K562 (cell line): ENCODE measurements around the gene HMCN1.

Source experiments
- FOSL1 ChIP-seq: fragments of 200-800 bp; sonication (Bioruptor generic); conservative IDR thresholded peaks from 2 replicates; pipeline ENCODE4 v1.6.1; 2016; ENCODE audit warnings: missing genetic modification characterization, missing compliant biosample characterization
- GTF2E2 ChIP-seq: fragments of 200-800 bp; sonication (Bioruptor generic); IDR thresholded peaks from 2 replicates; pipeline ENCODE4 v1.6.1; 2016; ENCODE audit warnings: missing genetic modification characterization, missing compliant biosample characterization
- RAD21 ChIP-seq, 2 experiments: fragments of 250-450 bp in 1 of 2; fragments of 450-650 bp in 1 of 2; sonication (Bioruptor Pico) in 1 of 2; formaldehyde crosslinking in 1 of 2; IDR thresholded peaks in 1 of 2; conservative IDR thresholded peaks in 1 of 2; 2 replicates each; pipeline versions ENCODE4 v1.4.0 to v1.8.0; 2020 to 2022; ENCODE audit warnings: mild to moderate bottlenecking in 2 of 2, moderate library complexity in 1 of 2
- RFX5 ChIP-seq: IDR thresholded peaks from 2 replicates; pipeline ENCODE4 v1.6.1; 2011; ENCODE audit warnings: low read depth, mild to moderate bottlenecking, improper control_type of control experiment, low read length
- SRF ChIP-seq, 2 experiments: fragments of 250-450, 450-650 bp in 1 of 2; sonication (Bioruptor Pico) in 1 of 2; sonication (generic) in 1 of 2; formaldehyde crosslinking; IDR thresholded peaks; 2 replicates each; pipeline versions ENCODE4 v1.5.0 to v1.5.1; 2020 to 2022; ENCODE audit warnings: mild to moderate bottlenecking in 1 of 2, missing genetic modification reagents in 1 of 2
- ZNF785 ChIP-seq: fragments of 250-450 bp; sonication (Bioruptor Pico); IDR thresholded peaks from 2 replicates; pipeline ENCODE4 v1.4.0; 2020; ENCODE audit warnings: mild to moderate bottlenecking
- TF ChIP-seq, protein P1 (sequence below), 3 experiments: IDR thresholded peaks in 2 of 3; conservative IDR thresholded peaks in 1 of 3; 2 replicates each; pipeline ENCODE4 v1.5.1; 2011 to 2012; ENCODE audit warnings: low read length in 3 of 3, mild to moderate bottlenecking in 3 of 3, control low read depth in 2 of 3, improper control_type of control experiment in 1 of 3, inconsistent platforms in 1 of 3, low read depth in 1 of 3, mixed read lengths in 1 of 3, moderate library complexity in 1 of 3; ENCODE audit not compliant: insufficient read depth in 2 of 3
- TF ChIP-seq, protein P2 (sequence below): fragments of 450-650 bp; formaldehyde crosslinking; IDR thresholded peaks from 2 replicates; pipeline ENCODE4 v1.4.0; 2020; ENCODE audit warnings: mild to moderate bottlenecking, moderate library complexity
- TF ChIP-seq, protein P3 (sequence below): sonication (generic); formaldehyde crosslinking; IDR thresholded peaks from 2 replicates; pipeline ENCODE4 v1.4.0; 2020; ENCODE audit warnings: mild to moderate bottlenecking, missing genetic modification reagents

DNA sequence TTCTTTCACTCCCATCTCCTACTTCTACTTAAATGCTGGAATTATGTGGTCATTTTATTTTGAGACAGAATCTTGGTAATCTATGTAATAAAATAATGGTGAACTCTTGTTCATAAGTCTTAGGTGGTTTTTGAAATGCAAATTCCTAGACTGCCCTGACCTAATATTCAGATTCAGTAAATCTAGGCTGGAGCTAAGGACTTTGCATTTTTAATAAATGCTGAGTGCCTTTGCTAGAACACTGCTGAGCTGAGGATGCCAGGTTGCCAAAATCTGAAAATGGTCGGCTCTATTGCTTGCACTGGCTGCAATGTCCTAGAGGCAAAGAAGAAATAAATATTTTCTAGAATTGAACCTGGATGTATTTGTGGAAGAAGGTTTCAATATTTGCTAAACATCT is 187.4 kb downstream of the HMCN1 start:
- TF ChIP-seq RFX5 (no peak), RAD21 (CRISPR knock-in tag; conservative IDR thresholded peaks at IDR 0.05 in 1 of 2, IDR thresholded peaks at IDR 0.05 in 1 of 2) (no peak), ZNF785 (CRISPR knock-in tag) (no peak), GTF2E2 (no peak), FOSL1 (tag) (no peak), SRF (CRISPR knock-in tag; IDR thresholded peaks at IDR 0.05) (no peak)
- TF ChIP-seq, protein P1, sequence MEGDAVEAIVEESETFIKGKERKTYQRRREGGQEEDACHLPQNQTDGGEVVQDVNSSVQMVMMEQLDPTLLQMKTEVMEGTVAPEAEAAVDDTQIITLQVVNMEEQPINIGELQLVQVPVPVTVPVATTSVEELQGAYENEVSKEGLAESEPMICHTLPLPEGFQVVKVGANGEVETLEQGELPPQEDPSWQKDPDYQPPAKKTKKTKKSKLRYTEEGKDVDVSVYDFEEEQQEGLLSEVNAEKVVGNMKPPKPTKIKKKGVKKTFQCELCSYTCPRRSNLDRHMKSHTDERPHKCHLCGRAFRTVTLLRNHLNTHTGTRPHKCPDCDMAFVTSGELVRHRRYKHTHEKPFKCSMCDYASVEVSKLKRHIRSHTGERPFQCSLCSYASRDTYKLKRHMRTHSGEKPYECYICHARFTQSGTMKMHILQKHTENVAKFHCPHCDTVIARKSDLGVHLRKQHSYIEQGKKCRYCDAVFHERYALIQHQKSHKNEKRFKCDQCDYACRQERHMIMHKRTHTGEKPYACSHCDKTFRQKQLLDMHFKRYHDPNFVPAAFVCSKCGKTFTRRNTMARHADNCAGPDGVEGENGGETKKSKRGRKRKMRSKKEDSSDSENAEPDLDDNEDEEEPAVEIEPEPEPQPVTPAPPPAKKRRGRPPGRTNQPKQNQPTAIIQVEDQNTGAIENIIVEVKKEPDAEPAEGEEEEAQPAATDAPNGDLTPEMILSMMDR (IDR thresholded peaks at IDR 0.05 in 2 of 3, conservative IDR thresholded peaks at IDR 0.05 in 1 of 3; ENCODE audit: insufficient read depth in 2 of 3, low read depth in 1 of 3, low read length in 3 of 3), result no peak
- TF ChIP-seq, protein P2, sequence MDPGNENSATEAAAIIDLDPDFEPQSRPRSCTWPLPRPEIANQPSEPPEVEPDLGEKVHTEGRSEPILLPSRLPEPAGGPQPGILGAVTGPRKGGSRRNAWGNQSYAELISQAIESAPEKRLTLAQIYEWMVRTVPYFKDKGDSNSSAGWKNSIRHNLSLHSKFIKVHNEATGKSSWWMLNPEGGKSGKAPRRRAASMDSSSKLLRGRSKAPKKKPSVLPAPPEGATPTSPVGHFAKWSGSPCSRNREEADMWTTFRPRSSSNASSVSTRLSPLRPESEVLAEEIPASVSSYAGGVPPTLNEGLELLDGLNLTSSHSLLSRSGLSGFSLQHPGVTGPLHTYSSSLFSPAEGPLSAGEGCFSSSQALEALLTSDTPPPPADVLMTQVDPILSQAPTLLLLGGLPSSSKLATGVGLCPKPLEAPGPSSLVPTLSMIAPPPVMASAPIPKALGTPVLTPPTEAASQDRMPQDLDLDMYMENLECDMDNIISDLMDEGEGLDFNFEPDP, result no peak
- TF ChIP-seq, protein P3, sequence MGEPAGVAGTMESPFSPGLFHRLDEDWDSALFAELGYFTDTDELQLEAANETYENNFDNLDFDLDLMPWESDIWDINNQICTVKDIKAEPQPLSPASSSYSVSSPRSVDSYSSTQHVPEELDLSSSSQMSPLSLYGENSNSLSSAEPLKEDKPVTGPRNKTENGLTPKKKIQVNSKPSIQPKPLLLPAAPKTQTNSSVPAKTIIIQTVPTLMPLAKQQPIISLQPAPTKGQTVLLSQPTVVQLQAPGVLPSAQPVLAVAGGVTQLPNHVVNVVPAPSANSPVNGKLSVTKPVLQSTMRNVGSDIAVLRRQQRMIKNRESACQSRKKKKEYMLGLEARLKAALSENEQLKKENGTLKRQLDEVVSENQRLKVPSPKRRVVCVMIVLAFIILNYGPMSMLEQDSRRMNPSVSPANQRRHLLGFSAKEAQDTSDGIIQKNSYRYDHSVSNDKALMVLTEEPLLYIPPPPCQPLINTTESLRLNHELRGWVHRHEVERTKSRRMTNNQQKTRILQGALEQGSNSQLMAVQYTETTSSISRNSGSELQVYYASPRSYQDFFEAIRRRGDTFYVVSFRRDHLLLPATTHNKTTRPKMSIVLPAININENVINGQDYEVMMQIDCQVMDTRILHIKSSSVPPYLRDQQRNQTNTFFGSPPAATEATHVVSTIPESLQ (CRISPR knock-in tag), result no peak
